NCI-H82 (cell line): ENCODE data around the gene SH3BGRL2.

Experiments used
- DNase-seq: peaks from one replicate; lab custom pipeline; 2025; lab: John Stamatoyannopoulos, UW

Gene SH3BGRL2

GRCh38 chr6:79630883-79631692 is at the start of gene SH3BGRL2:
Gene SH3BGRL2, plus strand, starts transcription at chr6:79631329. Its CDS starts 133 bp downstream, at chr6:79631462.
- peak; percentile 92 for DNase-seq

- DNase-seq: no peak
These were observed 46.8 kb upstream of the SH3BGRL2 start for GRCh38 chr6:79584332-79584731.

GRCh38 chr6:79586548-79586947 is 44.6 kb upstream of the SH3BGRL2 start:
- peak; percentile 68 for DNase-seq

- DNase-seq: no peak
These were observed 41.4 kb upstream of the SH3BGRL2 start for GRCh38 chr6:79589701-79590100.

- no peak for DNase-seq
These were observed 34.0 kb upstream of the SH3BGRL2 start for GRCh38 chr6:79597155-79597554.

GRCh38 chr6:79598012-79598411 is 33.1 kb upstream of the SH3BGRL2 start:
- no peak for DNase-seq

- no peak for DNase-seq
These were observed 31.3 kb upstream of the SH3BGRL2 start for GRCh38 chr6:79599725-79600259.

- DNase-seq: no peak
These were observed 30.8 kb upstream of the SH3BGRL2 start for GRCh38 chr6:79600313-79600712.

- DNase-seq: no peak
These were observed 30.1 kb upstream of the SH3BGRL2 start for GRCh38 chr6:79600812-79601609.

- DNase-seq: no peak
These were observed 28.3 kb upstream of the SH3BGRL2 start for GRCh38 chr6:79602859-79603258.

- DNase-seq: no peak
These were observed 26.5 kb upstream of the SH3BGRL2 start for GRCh38 chr6:79604583-79605037.

GRCh38 chr6:79605061-79605460 is 26.1 kb upstream of the SH3BGRL2 start:
- peak; percentile 8 for DNase-seq

- DNase-seq: peak; percentile 47
These were observed 25.0 kb upstream of the SH3BGRL2 start for GRCh38 chr6:79605968-79606764.

- DNase-seq: no peak
These were observed 24.1 kb upstream of the SH3BGRL2 start for GRCh38 chr6:79607000-79607399.

- DNase-seq: no peak
These were observed 22.6 kb upstream of the SH3BGRL2 start for GRCh38 chr6:79608334-79609224.

- no peak for DNase-seq
These were observed 21.9 kb upstream of the SH3BGRL2 start for GRCh38 chr6:79609225-79609595.

GRCh38 chr6:79610306-79611009 is 20.7 kb upstream of the SH3BGRL2 start:
- no peak for DNase-seq

- no peak for DNase-seq
These were observed 18.7 kb upstream of the SH3BGRL2 start for GRCh38 chr6:79612457-79612856.

GRCh38 chr6:79612918-79613317 is 18.2 kb upstream of the SH3BGRL2 start:
- DNase-seq: no peak

- DNase-seq: no peak
These were observed 17.2 kb upstream of the SH3BGRL2 start for GRCh38 chr6:79613912-79614311.
